OCI-LY7 (cell line): ENCODE measurements around the gene PPA1. TPM values are rescaled to one million over a fixed set of nuclear protein-coding genes. Genes with fewer than 3 reads are reported as not detected.

Experiments
- BruUV-seq: library from RNA; stranded (reverse); fragments of 400-500 nt; replicated peaks from 2 replicates; lab custom pipeline; 2021; lab: Mats Ljungman, UMichigan
- CTCF ChIA-PET: fragments of 300-600 bp; sonication (Branson Sonifier 250); formaldehyde crosslinking; loops from one replicate; lab custom pipeline; 2022; ENCODE audit warnings: antibody characterized with exemption; ENCODE audit not compliant: unreplicated experiment; lab: Charles Lee
- POLR2A ChIA-PET: fragments of 300-600 bp; sonication (Branson Sonifier 250); formaldehyde crosslinking; loops from one replicate; lab custom pipeline; 2022; ENCODE audit warnings: antibody characterized with exemption; lab: Charles Lee
- DNase-seq: peaks from one replicate; pipeline ENCODE4 v3.0.0-alpha.2; 2015; ENCODE audit warnings: low spot score
- H2AFZ ChIP-seq: fragments of 200-600 bp; sonication (generic), shearing (Covaris generic); 2 replicates; pipeline ENCODE4 v1.6.1; 2014; ENCODE audit warnings: mild to moderate bottlenecking, antibody characterized with exemption, low read length, moderate library complexity
- H3K27ac ChIP-seq: fragments of 200-600 bp; sonication (generic); 2 replicates; pipeline ENCODE4 v1.5.1; 2014; ENCODE audit warnings: mixed run types, low read depth, mild to moderate bottlenecking, moderate library complexity, low read length, inconsistent platforms; ENCODE audit not compliant: poor library complexity, severe bottlenecking
- H3K36me3 ChIP-seq: fragments of 200-600 bp; sonication (generic); 2 replicates; pipeline ENCODE4 v1.6.1; 2014; ENCODE audit warnings: mild to moderate bottlenecking, antibody characterized with exemption, low read length, moderate library complexity, mixed read lengths; ENCODE audit not compliant: insufficient read depth
- H3K4me1 ChIP-seq: fragments of 200-600 bp; sonication (generic); 2 replicates; pipeline ENCODE4 v1.5.1; 2014; ENCODE audit warnings: mild to moderate bottlenecking, low read length; ENCODE audit not compliant: insufficient read depth, poor library complexity, severe bottlenecking
- H3K4me2 ChIP-seq: fragments of 200-600 bp; sonication (generic); 2 replicates; pipeline ENCODE4 v1.6.1; 2014; ENCODE audit warnings: mild to moderate bottlenecking, low read length
- H3K4me3 ChIP-seq: fragments of 200-600 bp; sonication (generic); 2 replicates; pipeline ENCODE4 v1.5.1; 2014; ENCODE audit warnings: mild to moderate bottlenecking, low read depth, low read length; ENCODE audit not compliant: poor library complexity, severe bottlenecking
- H3K79me2 ChIP-seq: fragments of 200-600 bp; sonication (generic); 2 replicates; pipeline ENCODE4 v1.6.1; 2016; ENCODE audit warnings: low read depth, mild to moderate bottlenecking, low read length, moderate library complexity, mixed read lengths; ENCODE audit not compliant: insufficient read depth
- H3K9me2 ChIP-seq: fragments of 200-600 bp; sonication (generic); 2 replicates; pipeline ENCODE4 v1.6.1; 2016; ENCODE audit warnings: mild to moderate bottlenecking, low read length, mixed read lengths; ENCODE audit not compliant: insufficient read depth
- H3K9me3 ChIP-seq: fragments of 200-600 bp; sonication (generic); 2 replicates; pipeline ENCODE4 v1.6.1; 2014; ENCODE audit warnings: mild to moderate bottlenecking, mixed run types, low read length, mixed read lengths
- H4K20me1 ChIP-seq: fragments of 200-600 bp; sonication (generic); 2 replicates; pipeline ENCODE4 v1.6.1; 2014; ENCODE audit warnings: mild to moderate bottlenecking, antibody characterized with exemption, low read length, moderate library complexity, mixed read lengths; ENCODE audit not compliant: insufficient read depth
- CTCF ChIP-seq: fragments of 200-600 bp; sonication (generic); conservative IDR thresholded peaks from 2 replicates; pipeline ENCODE4 v1.5.1; 2014; ENCODE audit warnings: mild to moderate bottlenecking, antibody characterized with exemption, low read length, moderate library complexity, mixed read lengths
- EZH2phosphoT487 ChIP-seq: fragments of 200-600 bp; sonication (generic); IDR thresholded peaks from 2 replicates; pipeline ENCODE4 v1.6.1; 2018; ENCODE audit warnings: low read depth, borderline replicate concordance, mild to moderate bottlenecking, mixed run types, antibody characterized with exemption, low read length, moderate library complexity, mixed read lengths
- intact Hi-C: fragments of 100-400 bp; cut with micrococcal nuclease; formaldehyde crosslinking; loops from one replicate; pipeline ENCODE4 v1.10.0; 2022; ENCODE audit not compliant: unreplicated experiment
- total RNA-seq, 2 experiments: library from RNA; depleted of rRNA in 1 of 2; stranded (reverse); fragments of >200 nt in 1 of 2; shearing (Covaris generic) in 1 of 2; gene quantifications; 2 replicates each; pipeline ENCODE4 v1.2.3, GENCODE V29; 2014 to 2022

The PPA1 gene
- total RNA-seq, 2 experiments from 2014 or later, result 215 to 223 TPM

GRCh38 chr10:70169011-70169410 is 64.2 kb downstream of the PPA1 start:
- H3K27ac ChIP-seq, result no peak overlapping the region
- DNase-seq, result no peak
- H3K4me2 ChIP-seq, result peak overlapping the region; percentile 80
- no peak overlapping the region for H2AFZ ChIP-seq
- ChIA-PET POLR2A (interaction anchor here (0.6 to 3.1 kb wide), 2 partner anchors 22 to 28 kb away, joined by 3 to 12 read pairs; partner anchors contain the start of gene TYSND1), CTCF (interaction anchor here (1.1 kb wide), 1 partner anchor 15 kb away, joined by 3 read pairs; no protein-coding TSS in a partner anchor)
- no peak for TF ChIP-seq CTCF
- TF ChIP-seq EZH2phosphoT487, result no peak
- no peaks in the 10 kb centered on the region for H3K9me2 ChIP-seq
- H3K36me3 ChIP-seq, result peaks cover 41% of the 10 kb centered on the region
- no TSS peak for BruUV-seq
- H3K4me3 ChIP-seq, result peak overlapping the region; percentile 94
- H3K4me1 ChIP-seq, result peaks cover 40% of the 10 kb centered on the region
- peaks cover 27% of the 10 kb centered on the region; the same call in 1 of the 2 replicates for H4K20me1 ChIP-seq
- intact Hi-C loops, result no loop called here
- no peaks in the 10 kb centered on the region; the same call in 1 of the 2 replicates for H3K9me3 ChIP-seq
- H3K79me2 ChIP-seq, result peaks cover 67% of the 10 kb centered on the region

- Histone ChIP-seq H3K36me3 (peaks cover 56% of the 10 kb centered on the region), H2AFZ (no peak overlapping the region), H3K4me3 (no peak overlapping the region), H3K27ac (no peak overlapping the region), H3K4me2 (peak overlapping the region; percentile 80), H4K20me1 (peaks cover 36% of the 10 kb centered on the region; the same call in 1 of the 2 replicates), H3K9me3 (no peaks in the 10 kb centered on the region; the same call in 1 of the 2 replicates), H3K4me1 (peaks cover 45% of the 10 kb centered on the region), H3K79me2 (peaks cover 84% of the 10 kb centered on the region), H3K9me2 (no peaks in the 10 kb centered on the region)
- intact Hi-C loops, result no loop called here
- BruUV-seq, result no TSS peak
- POLR2A ChIA-PET, result interaction anchor here (0.5 to 3.1 kb wide), 6 partner anchors 9 to 1410 kb away, joined by 3 to 12 read pairs (median 4); partner anchors contain the start of gene TYSND1
- CTCF ChIA-PET, result interaction anchor here (0.6 to 1.6 kb wide), 2 partner anchors 21 to 1554 kb away, joined by 3 to 6 read pairs; partner anchors contain the start of gene TYSND1
- TF ChIP-seq EZH2phosphoT487, result no peak
- no peak for TF ChIP-seq CTCF
- DNase-seq, result no peak
Observed at GRCh38 chr10:70167246-70167645, 66.0 kb downstream of the PPA1 start.

GRCh38 chr10:70166394-70166793 is 66.8 kb downstream of the PPA1 start:
- Histone ChIP-seq H3K79me2 (peaks cover 91% of the 10 kb centered on the region), H3K9me2 (no peaks in the 10 kb centered on the region), H4K20me1 (peaks cover 36% of the 10 kb centered on the region; the same call in 1 of the 2 replicates), H3K4me3 (no peak overlapping the region), H3K4me2 (no peak overlapping the region), H3K27ac (no peak overlapping the region), H3K4me1 (peaks cover 45% of the 10 kb centered on the region), H2AFZ (no peak overlapping the region), H3K36me3 (peaks cover 64% of the 10 kb centered on the region), H3K9me3 (no peaks in the 10 kb centered on the region; the same call in 1 of the 2 replicates)
- no TSS peak for BruUV-seq
- ChIA-PET POLR2A (interaction anchor here (0.7 to 3.1 kb wide), 2 partner anchors 19 to 845 kb away, joined by 3 to 12 read pairs; partner anchors contain the start of gene TYSND1), CTCF (interaction anchor here (1.6 kb wide), 1 partner anchor 20 kb away, joined by 6 read pairs; the partner anchor contains the start of gene TYSND1)
- no peak for DNase-seq
- no peak for TF ChIP-seq EZH2phosphoT487
- no peak for TF ChIP-seq CTCF
- intact Hi-C loops, result no loop called here
